GM19025 (cell line): ENCODE results near the gene FAM210A.
"Not testable (repeated sequence)": the region's sequence is repeated elsewhere in the genome, so short reads cannot be mapped to it uniquely, and the experiment has no call there.

Experiments used
- ATAC-seq: cut with Tn5 transposase; IDR thresholded peaks from one replicate; pipeline ENCODE4 v1.9.1; 2021; ENCODE audit warnings: mild to moderate bottlenecking, low read depth, moderate library complexity; ENCODE audit not compliant: unreplicated experiment

Gene FAM210A, protein sequence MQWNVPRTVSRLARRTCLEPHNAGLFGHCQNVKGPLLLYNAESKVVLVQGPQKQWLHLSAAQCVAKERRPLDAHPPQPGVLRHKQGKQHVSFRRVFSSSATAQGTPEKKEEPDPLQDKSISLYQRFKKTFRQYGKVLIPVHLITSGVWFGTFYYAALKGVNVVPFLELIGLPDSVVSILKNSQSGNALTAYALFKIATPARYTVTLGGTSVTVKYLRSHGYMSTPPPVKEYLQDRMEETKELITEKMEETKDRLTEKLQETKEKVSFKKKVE

DNA sequence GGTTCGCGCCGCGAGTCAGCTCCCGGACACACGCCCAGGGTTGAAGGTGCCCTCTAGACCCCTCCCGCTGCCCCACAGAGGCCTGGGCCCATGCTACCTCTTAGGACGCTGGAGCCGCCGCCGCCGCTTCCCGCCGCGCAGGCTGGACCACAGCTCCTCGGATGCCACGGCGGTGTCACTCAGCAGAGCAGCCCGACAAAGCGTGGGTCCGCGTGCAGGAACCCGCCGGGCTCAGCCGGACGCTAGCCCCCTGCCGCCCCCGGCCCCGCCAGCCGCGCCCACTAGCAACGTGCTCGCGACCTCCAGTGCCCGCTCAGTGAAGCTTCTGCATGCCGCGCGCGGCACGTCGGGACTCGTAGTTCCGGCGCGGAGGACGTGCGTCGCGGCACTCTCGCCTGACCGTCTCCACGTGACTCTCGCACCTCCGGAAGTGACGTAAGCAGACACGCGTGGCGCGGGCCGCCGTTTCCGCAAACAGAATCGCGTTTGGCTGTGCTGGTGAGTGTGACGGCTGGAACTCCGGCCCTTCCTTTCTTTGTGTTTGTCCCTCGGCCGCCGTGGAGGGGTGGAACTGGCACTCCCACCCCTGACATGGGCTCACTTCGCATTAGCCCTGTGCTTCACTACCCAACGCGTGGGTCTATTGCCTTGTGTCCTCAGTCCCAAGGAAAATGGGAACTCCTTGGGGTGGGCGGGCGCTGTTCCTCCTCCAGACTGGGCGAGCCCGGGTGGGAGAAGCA lies at the start of gene FAM210A, which contains the start of gene RNMT:
TSS of gene FAM210A (minus strand) at position 327 of the 740 bp plus-strand sequence. CDS start 44,481 bp downstream, outside the sequence.
TSS of gene RNMT (plus strand) at position 442 of the 740 bp plus-strand sequence. CDS start 4,845 bp downstream, outside the sequence.
- peak; percentile 94 for ATAC-seq

DNA sequence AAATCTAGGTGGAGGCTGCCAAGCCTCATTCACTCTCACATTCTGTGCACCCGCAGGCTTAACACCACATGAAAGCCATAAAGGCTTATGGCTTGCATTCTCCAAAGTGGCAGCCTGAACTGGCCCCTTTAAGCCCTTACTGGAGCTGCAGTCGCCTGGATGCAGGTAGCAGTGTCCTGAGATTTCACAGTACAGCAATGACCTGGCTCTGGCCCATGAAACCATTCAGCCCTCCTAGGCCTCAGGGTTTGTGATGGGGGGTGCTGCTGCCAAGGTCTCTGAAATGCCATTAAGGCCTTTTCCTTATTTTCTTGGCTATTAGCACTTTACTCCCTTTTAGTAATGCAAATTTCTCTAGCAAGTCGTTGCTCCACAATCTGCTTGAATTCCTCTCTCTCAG lies 48.7 kb upstream of the FAM210A start:
- no peak for ATAC-seq

DNA sequence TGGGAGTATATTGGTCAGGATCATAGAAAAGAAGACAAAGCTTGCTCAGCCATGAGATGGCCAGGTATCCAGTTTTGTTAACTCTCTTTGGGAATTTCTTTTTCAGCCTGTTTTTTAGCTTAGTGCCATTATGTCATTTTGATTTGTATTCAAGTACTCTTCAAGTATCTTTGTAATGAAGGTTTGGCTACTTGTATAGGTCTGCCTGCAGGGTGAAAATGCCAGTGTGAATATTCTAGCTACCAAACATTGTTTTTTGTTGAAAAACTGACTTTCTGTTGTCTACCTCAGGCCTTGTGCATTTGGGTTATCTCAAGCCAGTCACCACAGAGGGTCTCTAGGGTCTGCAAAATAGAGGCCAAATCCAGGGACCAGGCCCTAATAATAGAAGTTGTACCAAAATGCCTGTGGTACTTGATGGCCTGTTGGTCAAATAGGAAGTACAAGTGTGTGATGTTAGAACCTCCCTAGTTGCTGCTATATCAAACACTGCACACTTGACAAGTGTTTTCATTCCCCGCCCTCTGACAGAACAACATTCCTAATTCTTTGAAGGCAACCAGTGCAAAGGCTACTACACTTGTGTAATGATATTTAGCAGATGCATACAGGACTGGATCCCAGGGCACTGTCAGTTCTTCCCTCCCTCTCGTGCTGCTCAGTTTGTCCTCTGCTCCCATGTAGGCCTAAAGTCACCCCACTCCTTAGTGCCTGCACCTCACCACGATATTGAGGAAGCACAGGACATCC lies 36.5 kb upstream of the FAM210A start:
- no peak for ATAC-seq

DNA sequence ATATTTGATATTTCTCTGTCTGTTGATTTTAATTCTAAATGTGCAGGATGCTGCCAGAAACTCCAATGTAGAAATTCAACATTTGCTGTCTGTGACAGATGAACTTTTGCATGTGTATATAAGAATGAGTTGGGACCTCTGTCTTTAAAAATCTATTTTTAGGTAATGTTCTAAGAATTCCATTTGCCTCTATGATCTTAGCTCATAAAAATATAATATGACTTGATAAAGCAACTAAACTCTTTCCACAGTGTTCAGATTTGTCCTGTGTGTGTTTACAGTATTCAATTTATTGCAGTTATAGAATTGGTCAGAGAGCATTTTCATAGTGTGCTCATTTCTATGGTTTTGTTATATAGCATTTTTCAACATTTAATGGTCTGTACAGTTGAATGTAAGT lies 33.7 kb upstream of the FAM210A start:
- ATAC-seq = no peak

DNA sequence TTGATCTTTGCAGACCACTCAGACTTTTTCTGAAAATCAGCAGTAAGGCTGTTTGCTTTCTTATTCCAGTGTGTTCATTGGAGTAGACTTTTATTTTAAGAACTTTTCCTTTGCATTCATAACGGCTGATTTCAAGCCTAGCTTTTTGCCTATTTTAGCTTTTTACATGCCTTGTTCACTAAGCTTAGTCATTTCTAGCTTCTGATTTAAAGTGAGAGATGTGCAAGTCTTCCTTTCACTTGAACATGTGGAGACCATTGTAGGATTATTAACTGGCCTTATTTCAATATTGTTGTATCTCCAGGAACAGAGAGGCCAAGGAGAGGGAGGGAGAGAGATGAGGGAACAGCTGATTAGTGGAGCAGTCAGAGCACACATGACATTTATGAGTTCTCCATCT lies 32.3 kb upstream of the FAM210A start:
- ATAC-seq = no peak

DNA sequence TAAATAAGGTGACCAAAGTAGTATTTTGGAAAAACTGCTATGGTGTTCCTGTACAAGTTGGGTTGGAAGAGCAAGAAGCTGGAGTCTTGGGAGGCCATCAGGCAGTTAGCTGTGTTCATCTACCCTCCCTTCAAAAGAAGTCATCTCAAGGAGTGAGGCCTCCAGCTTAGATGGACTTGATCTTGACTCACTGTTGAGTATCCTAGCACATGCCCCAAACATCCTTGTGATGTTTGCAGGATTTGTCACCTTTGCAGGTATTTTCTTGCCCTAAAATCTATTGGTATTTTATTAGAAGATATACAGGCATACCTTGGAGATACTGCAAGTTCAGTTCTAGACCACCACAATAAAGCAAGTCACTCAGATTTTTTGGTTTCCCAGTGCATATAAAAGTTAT lies 30.3 kb upstream of the FAM210A start:
- ATAC-seq = no peak

DNA sequence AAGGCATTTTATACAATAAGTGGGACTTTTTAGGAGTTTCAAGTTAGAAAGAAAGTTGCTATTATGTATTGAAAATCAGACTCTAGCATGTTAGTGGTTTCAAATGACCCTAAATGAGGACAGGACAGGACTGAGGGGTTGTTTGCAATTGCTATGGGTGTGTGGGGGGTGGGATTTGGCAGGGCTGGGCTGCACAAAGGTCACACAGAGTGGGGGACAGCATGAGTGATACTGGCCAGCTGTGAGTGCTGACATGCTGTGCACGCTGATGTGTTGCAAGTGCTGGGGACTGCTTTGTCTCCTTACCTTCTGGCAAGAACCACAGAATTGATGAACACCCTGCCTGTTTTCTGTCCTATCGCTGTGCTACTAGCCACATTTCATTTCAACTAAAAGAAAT lies 29.9 kb upstream of the FAM210A start:
- ATAC-seq = no peak

DNA sequence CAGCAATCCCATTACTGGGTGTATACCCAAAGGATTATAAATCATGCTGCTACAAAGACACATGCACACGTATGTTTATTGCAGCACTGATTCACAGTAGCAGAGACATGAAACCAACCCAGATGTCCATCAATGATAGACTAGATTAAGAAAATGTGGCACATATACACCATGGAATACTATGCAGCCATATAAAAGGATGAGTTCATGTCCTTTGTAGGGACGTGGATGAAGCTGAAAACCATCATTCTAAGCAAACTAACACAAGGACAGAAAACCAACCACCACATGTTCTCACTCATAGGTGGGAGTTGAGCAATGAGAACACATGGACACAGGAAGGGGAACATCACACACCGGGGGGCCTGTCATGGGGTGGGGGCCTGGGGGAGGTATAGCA lies 25.2 kb upstream of the FAM210A start:
- not testable (repeated sequence) for ATAC-seq

DNA sequence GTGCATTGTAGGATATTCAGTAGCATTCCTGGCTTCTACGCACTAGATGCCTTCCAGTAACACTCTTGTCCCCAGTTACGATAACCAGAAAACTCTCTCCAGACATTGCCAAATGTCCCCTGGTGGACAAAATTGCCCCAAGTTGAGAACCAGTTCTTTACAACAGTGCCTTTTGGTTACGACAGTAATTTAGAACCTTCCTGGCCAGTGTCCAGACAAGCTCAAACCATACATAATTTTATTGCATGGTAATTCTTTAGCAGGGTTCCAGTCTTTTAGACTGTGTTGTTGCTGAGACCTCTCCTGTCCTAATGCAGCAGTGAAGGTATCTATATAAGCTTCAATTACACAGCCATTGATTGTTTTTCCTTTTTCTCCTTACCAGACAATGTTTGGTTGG lies 20.3 kb upstream of the FAM210A start:
- no peak for ATAC-seq

DNA sequence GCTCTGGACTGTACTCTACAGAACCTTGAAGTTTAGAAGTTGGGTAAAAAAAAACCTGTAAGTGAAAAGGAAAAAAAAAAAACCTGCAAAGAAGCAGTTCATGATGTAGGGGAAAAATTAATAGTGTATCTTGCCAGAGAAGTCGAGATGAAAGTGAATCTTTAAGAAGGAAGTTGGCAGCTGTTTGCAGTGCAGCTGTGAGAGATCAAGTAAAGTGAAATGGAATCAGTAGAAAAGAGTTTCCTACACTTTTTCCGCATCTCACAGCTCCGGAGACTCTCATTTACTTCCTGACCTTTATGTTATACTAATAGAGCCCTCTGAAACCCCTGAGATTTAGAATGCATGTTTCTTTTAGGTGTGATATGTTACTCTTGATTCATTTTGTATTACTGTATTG lies 19.3 kb upstream of the FAM210A start:
- ATAC-seq = no peak

DNA sequence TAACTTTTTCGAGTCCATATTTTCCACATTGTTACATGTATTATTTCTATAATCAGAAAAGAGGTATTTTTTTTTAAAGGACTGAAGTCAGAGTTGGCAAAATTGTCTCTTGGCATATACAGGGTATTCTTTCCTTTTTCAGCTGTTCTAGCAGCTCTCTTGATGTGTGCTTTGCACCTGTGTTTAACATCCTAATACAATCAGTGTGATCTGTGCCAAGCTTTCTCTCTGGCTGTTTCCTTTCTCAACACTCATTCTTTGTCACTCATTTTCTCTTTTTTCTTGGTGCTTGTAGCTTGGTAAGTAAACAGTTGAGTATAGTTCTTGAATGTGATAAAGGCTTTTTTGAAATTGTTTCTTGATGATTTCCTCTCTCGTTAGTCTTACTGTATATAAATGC lies 9.3 kb upstream of the FAM210A start:
- no peak for ATAC-seq

DNA sequence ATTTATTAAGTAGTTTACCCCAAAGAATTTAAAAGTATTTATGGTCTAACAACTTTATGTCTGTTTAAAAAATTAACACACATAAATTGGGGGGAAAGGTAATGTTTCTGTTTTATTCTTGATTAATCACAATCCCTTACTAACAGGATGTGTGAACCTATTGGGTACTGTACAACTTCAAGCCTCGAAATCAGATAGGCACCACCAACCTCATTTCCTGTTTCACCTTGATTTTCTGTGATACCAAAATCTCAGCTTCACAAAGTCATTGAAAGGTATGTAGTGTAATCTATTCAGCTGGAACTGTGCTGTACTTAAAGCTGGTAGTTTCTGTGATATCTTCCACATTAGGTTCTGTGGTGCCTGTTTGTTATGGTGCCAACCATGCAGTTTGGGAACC lies 4.1 kb upstream of the FAM210A start:
- no peak for ATAC-seq

DNA sequence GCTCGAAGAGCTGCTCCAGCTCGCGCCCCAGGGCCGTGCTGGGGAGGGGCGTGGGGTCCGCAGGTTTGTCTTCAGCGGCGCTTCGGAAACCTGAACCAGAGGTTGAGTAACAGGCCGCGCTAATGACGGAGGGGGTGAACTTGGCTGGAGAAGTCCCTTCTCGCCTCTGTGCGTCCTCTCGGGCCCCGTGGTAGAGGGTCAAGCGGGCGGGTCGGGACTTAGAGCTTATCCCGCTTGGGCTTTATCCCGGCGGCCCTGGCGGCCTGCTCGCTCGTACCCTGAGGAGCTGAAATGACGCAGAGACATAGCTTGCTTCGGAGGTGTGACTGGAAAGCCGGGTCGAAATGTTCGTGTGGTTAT lies 594 bp upstream of the FAM210A start:
- peak; percentile 5 for ATAC-seq

DNA sequence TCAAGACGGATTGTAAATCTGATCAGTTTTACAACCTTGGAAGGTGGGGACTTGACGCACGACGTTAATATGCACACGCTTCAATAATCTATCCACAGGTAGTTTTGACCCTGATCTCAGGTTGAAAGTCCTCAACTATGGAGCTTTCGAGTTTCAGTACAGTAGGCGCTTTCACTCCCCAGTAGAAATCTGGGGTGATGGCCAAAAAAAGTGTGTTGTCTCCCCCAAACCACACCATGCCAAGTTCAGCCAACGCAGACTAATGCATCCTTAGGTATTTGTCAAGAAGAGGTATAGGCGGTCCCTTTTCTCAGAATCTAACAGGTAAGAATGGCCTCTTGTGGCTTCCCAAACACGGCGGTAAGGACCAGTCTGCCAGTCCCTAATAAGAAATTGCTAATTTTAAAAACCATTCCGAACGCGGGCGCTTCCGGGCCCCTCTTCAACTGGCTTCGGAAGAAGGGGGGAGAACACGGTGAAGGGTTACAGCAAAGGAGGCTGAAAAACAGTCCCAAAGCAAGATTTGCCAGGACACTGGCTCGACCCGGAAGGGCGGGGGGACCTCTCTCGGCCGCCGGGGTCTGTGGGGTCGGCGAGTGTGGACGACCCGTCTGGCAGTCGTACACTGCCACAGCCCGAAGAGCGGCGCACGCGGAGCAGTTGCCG lies 659 bp downstream of the FAM210A start:
- ATAC-seq = no peak

DNA sequence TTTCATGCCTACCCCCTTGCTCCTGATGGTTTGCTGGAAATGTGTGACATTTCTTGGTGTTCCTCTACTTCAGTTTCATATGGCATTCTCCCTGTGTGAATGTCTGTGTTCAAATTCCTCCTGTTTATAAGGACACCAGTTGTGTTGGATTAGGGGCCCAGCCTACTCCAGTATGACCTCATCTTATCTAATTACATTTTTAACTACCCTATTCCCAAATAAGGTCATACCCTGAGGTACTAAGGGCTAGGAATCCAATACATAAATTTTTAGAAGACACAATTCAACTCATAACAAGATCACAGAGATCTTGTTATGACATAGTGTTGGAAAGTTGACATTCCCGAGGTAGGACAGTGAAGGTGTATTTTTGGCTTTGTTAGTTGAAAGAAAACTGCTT lies 5.5 kb downstream of the FAM210A start:
- ATAC-seq = no peak

DNA sequence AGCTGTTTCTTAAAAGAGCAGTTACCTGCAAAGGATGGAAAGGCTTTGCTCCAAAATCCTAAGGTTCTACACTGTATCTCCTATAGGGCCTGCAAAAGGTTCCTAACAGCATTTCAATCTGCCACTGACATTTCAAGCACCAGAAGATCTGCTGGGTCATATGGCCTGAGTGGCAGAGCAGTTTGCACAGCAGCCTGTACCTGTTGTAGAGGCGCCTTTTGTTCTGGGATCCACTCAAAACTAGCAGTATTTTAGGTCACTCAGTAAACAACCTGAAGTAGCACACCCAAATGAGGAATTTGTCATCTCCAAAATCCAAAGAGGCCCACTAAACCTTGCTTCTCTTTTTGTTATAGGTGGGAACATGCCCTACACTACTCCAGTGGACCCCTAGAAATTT lies 6.2 kb downstream of the FAM210A start:
- ATAC-seq = no peak

DNA sequence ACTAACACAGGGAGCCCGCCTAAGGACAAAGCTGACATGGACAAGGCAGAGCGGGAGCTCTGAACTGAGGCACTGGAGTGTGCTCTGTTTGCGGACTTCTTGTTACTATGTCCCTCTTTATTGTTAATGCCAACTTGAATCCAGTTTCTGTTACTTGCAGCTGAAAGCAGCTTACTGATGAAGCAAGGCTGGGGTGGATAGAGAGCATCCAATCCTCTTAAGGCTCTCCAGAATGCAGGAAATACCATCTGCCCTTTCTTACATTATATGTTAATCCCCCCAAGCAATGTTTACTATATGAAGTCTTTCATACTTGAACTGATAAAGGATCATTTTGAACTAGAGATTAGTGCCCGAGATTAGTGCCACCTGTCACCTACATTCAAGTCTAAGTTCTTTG lies 9.4 kb downstream of the FAM210A start:
- ATAC-seq = no peak

DNA sequence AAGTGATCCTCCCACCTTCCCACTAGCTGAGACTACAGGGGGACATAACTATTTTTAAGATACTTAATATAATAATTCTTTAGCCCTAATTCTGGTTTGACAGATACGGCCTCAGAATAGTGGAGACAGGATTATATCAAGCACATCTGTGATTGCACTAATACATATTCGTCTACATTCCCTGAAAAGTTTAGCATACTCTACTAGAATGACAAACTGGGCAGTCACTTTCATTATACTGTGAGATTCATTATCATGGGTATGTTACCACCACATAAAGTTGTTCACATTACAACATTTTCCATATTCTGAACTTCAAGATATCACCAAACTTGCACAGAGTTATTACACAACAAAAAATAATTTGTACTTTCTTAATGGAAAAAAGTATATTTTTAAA lies 11.0 kb downstream of the FAM210A start:
- ATAC-seq = no peak

DNA sequence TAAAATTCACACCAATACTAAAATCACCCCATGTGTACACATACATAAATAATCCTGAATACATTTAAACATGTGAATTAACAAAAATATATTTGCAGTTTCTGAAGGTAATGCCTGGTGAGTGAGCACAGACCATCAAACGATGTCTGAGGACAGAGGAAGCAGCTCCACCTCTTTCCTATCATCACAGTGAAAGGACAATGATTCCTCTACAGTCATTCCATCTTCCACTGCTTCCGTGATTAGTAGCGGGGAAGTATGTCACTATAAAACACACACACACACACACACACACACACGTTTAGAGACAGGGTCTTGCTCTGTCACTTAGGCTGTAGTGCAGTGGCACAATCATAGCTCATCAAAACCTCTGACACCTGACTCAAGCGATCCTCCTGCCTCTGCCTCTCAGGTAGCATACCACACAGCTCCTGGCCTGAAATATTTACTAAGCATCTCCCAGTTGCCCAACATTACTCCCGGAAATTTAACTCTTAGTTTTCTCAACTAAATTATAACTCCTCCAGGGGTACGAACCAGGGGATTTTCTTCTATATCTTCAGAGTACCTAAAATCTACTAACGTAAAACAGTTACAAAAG lies 12.8 kb downstream of the FAM210A start:
- ATAC-seq = no peak

DNA sequence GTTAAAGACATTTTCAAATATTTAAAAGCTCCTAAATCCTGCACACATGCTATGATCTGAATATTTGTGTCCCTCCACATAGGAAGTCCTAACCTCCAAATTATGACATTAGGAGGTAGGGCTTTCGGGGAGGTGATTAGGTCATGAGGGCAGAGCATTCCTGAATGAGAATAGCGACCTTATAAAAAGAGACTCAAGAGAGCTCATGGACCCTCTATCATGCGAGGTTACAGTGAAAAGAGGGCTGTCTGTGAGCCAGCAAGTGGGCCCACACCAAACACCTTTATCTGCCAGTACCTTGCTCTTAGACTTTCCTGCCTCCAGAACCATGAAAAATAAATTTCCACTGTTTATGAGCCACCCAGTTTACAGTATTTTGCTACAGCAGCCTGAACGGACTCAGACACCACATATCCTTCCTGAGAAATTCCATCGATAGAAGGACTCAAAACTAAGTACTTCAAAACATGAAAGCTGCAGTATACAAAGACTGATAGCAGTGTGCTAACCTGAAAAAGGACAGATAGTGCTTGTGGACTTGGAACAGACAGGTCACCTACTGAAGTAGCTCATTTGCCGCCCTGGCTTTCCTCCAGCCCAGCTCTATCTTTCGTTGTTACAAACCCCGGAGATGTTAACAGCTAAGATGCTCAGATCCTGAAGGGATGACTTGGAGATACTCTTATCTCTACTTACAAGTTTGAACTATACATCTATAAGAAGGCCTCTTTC lies 13.8 kb downstream of the FAM210A start:
- ATAC-seq = no peak
